Endodermal cell (in vitro differentiated cells): ENCODE data around the gene ALKBH5. TPM values are rescaled to one million over a fixed set of nuclear protein-coding genes. Genes with fewer than 3 reads are reported as not detected.

ENCODE experiments used
- DNase-seq: peaks from one replicate; pipeline ENCODE4 v3.0.0-alpha.2; 2017
- H3K27ac ChIP-seq: 2 replicates; pipeline ENCODE4 v1.5.1; 2013; ENCODE audit warnings: mild to moderate bottlenecking, low read depth, low read length, moderate library complexity
- H3K27me3 ChIP-seq: 2 replicates; pipeline ENCODE4 v1.6.1; 2013; ENCODE audit warnings: mild to moderate bottlenecking, low read length, moderate library complexity; ENCODE audit not compliant: insufficient read depth, control insufficient read depth, poor library complexity, severe bottlenecking
- H3K36me3 ChIP-seq: 2 replicates; pipeline ENCODE4 v1.7.0; 2013; ENCODE audit warnings: mild to moderate bottlenecking, low read length, moderate library complexity; ENCODE audit not compliant: control insufficient read depth, insufficient read depth
- H3K4me1 ChIP-seq: one replicate; pipeline ENCODE4 v1.7.0; 2013; ENCODE audit warnings: low read length; ENCODE audit not compliant: control insufficient read depth, insufficient read depth
- H3K4me3 ChIP-seq: 2 replicates; pipeline ENCODE4 v1.5.1; 2013; ENCODE audit warnings: mild to moderate bottlenecking, low read length, moderate library complexity
- H3K9ac ChIP-seq: 2 replicates; pipeline ENCODE4 v1.6.1; 2013; ENCODE audit warnings: mild to moderate bottlenecking, low read length, moderate library complexity; ENCODE audit not compliant: poor library complexity, severe bottlenecking; ENCODE audit errors: extremely low read depth
- H3K9me3 ChIP-seq: 2 replicates; pipeline ENCODE4 v1.6.1; 2013; ENCODE audit warnings: mild to moderate bottlenecking, low read length, moderate library complexity; ENCODE audit not compliant: control insufficient read depth
- H3K27ac Mint-ChIP-seq: 2 replicates; pipeline ENCODE4 v1.8.0; 2020; ENCODE audit warnings: mixed read lengths
- H3K27me3 Mint-ChIP-seq: 2 replicates; pipeline ENCODE4 v1.8.0; 2021; ENCODE audit warnings: mild to moderate bottlenecking, mixed read lengths; ENCODE audit not compliant: insufficient read depth
- H3K36me3 Mint-ChIP-seq: 2 replicates; pipeline ENCODE4 v1.8.0; 2020; ENCODE audit warnings: low read depth, mixed read lengths
- H3K4me1 Mint-ChIP-seq: 2 replicates; pipeline ENCODE4 v1.8.0; 2020; ENCODE audit warnings: mixed read lengths
- H3K4me3 Mint-ChIP-seq: 2 replicates; pipeline ENCODE4 v1.8.0; 2020; ENCODE audit warnings: mild to moderate bottlenecking, moderate library complexity, mixed read lengths
- H3K9me3 Mint-ChIP-seq: 2 replicates; pipeline ENCODE4 v1.8.0; 2020; ENCODE audit warnings: mild to moderate bottlenecking, mixed read lengths
- WGBS, 2 experiments: methylation state at CpG; one replicate each; pipeline versions ENCODE4 v1.1.5 to v1.1.7; 2013; ENCODE audit warnings: missing lambda C conversion rate in 2 of 2, mixed read lengths in 1 of 2; ENCODE audit not compliant: insufficient coverage in 1 of 2, insufficient read length in 1 of 2; 5-methylcytosine and 5-hydroxymethylcytosine counted together
- total RNA-seq, 2 donors: library from RNA; stranded (reverse); fragmentation: NEBNext Ultra II Directional in 1 of 2; extraction: Animal tissue kit (Norgen Biotek cat#: 25700) in 1 of 2; gene quantifications; 2 replicates in 1 of 2; 3 replicates in 1 of 2; pipeline ENCODE4 v1.2.1, GENCODE V29; 2021
- TF ChIP-seq, protein P1 (sequence below): fragments of 200-600 bp; sonication (generic); conservative IDR thresholded peaks from 2 replicates; pipeline ENCODE4 v1.5.0; 2021; ENCODE audit warnings: antibody characterized with exemption, mild to moderate bottlenecking

The ALKBH5 gene
- total RNA-seq, 2 donors from 2014 or later = 64.1 to 80.9 TPM

DNA sequence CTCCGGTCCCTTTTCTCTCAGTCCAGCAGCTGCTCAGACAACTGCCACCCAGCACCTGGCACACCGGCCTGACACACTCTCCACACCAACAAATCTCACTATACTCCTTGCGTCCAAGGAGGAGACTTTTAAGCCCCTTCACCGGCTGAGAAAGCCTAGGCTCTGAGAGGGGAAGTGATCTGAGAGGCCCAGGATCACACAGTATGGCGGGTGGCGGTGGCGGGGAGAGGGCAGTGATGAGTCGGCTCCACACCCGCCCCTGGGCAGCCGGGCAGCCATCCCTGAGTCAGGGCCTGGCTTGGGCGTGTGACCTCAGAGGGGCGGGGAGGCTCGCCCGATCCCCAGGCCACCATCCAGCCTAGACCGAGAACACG, 74.3 kb downstream of the ALKBH5 start:
- Mint-ChIP-seq H3K36me3 (peaks cover 34% of the 10 kb centered on the region), H3K27ac (peak overlapping the region; percentile 97), H3K4me3 (peak overlapping the region; percentile 92), H3K9me3 (no peaks in the 10 kb centered on the region), H3K4me1 (peaks cover 22% of the 10 kb centered on the region), H3K27me3 (no peaks in the 10 kb centered on the region)
- TF ChIP-seq, protein P1, sequence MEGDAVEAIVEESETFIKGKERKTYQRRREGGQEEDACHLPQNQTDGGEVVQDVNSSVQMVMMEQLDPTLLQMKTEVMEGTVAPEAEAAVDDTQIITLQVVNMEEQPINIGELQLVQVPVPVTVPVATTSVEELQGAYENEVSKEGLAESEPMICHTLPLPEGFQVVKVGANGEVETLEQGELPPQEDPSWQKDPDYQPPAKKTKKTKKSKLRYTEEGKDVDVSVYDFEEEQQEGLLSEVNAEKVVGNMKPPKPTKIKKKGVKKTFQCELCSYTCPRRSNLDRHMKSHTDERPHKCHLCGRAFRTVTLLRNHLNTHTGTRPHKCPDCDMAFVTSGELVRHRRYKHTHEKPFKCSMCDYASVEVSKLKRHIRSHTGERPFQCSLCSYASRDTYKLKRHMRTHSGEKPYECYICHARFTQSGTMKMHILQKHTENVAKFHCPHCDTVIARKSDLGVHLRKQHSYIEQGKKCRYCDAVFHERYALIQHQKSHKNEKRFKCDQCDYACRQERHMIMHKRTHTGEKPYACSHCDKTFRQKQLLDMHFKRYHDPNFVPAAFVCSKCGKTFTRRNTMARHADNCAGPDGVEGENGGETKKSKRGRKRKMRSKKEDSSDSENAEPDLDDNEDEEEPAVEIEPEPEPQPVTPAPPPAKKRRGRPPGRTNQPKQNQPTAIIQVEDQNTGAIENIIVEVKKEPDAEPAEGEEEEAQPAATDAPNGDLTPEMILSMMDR = no peak
- peaks cover 14% of the 10 kb centered on the region for H3K4me1 ChIP-seq
- H3K27me3 ChIP-seq = no peaks in the 10 kb centered on the region
- H3K4me3 ChIP-seq = peak overlapping the region; percentile 86
- H3K9me3 ChIP-seq = no peaks in the 10 kb centered on the region
- peak overlapping the region; percentile 70 for H3K9ac ChIP-seq
- H3K27ac ChIP-seq = peak overlapping the region; percentile 51
- peaks cover 41% of the 10 kb centered on the region for H3K36me3 ChIP-seq
- 0% methylated on average over 4 to 16 of the region's 16 CpGs for WGBS, 2 experiments
- DNase-seq = peak; percentile 94

DNA sequence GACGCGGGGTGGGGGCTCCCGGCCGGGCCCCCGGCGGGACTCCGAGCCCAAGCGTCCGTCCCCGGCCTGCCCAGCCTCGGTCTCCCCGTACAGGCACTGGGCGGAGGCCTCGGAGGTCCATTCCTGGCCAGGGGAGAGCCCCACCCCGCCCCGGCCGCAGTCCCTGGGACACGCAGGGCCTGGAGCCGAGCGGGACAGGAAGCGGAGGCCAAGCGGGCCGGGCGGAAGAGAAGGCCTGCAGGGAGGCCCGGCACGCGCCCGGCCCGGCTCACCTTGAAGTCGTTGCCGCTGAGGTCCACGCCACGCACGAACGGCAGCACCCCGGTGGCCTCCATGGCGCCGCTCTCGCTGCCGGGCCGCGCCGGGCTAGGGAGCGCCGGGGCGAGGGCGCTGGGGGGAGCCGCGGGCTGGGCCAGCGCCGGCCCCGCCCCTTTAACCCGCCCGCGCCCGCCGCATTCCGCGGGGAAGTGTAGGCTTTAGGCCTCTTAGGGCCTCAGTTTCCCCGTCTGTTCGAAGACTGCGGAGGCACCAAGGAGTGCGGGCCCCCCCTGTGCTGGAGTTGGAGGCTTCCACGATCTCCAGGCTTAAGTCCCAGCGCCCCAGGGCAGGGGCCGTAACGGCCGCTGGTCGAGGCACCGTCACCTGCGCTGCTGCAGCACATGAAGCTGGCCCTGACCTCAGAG, 74.9 kb downstream of the ALKBH5 start, which contains the start of gene FLII:
Gene FLII (minus strand): TSS at position 383 of the 683 bp plus-strand sequence. CDS start 48 bp downstream, at position 335.
- peaks cover 34% of the 10 kb centered on the region for H3K36me3 Mint-ChIP-seq
- Histone ChIP-seq H3K4me3 (peak within 1 kb of the TSS; percentile 86), H3K9me3 (no peaks in the 10 kb centered on the region), H3K36me3 (peaks cover 41% of the 10 kb centered on the region), H3K4me1 (peaks cover 14% of the 10 kb centered on the region), H3K27me3 (no peaks in the 10 kb centered on the region), H3K9ac (peak within 1 kb of the TSS; percentile 70), H3K27ac (peak within 1 kb of the TSS; percentile 51)
- peak within 1 kb of the TSS; percentile 92 for H3K4me3 Mint-ChIP-seq
- 6 to 9% methylated on average over 18 to 71 of the region's 71 CpGs for WGBS, 2 experiments
- TF ChIP-seq, protein P1 = no peak
- peak within 1 kb of the TSS; percentile 97 for H3K27ac Mint-ChIP-seq
- H3K9me3 Mint-ChIP-seq = no peaks in the 10 kb centered on the region
- peak; percentile 90 for DNase-seq
- no peaks in the 10 kb centered on the region for H3K27me3 Mint-ChIP-seq
- peaks cover 22% of the 10 kb centered on the region for H3K4me1 Mint-ChIP-seq

Other genes with a start within 250 kb of the ALKBH5 start
- 10 to 100 TPM; 10.2 to 11.5 TPM for gene TOM1L2, start 211.4 kb upstream of the ALKBH5 start, total RNA-seq
- gene DRC3, start 211.0 kb upstream of the ALKBH5 start, total RNA-seq = 1 to 10 TPM; 2.0 to 2.6 TPM
- gene ATPAF2, start 144.7 kb upstream of the ALKBH5 start, total RNA-seq = 10 to 100 TPM; 31.4 to 50.8 TPM
- 10 to 100 TPM; 20.5 to 20.8 TPM for gene GID4, start 144.4 kb upstream of the ALKBH5 start, total RNA-seq
- gene DRG2, start 95.9 kb upstream of the ALKBH5 start, total RNA-seq = 10 to 100 TPM; 45.1 to 49.9 TPM
- 1 to 10 TPM; 1.7 to 2.4 TPM for gene MYO15A, start 75.1 kb upstream of the ALKBH5 start, total RNA-seq
- gene LLGL1, start 41.8 kb downstream of the ALKBH5 start, total RNA-seq = 10 to 100 TPM; 66.3 to 69.3 TPM
- gene FLII, start 74.9 kb downstream of the ALKBH5 start, total RNA-seq = 100 to 1,000 TPM; 299 to 335 TPM
- 10 to 100 TPM; 15.3 to 19.6 TPM for gene MIEF2, start 76.8 kb downstream of the ALKBH5 start, total RNA-seq
- 10 to 100 TPM; 60.4 to 67.4 TPM for gene TOP3A, start 131.2 kb downstream of the ALKBH5 start, total RNA-seq
- 10 to 100 TPM; 20.7 to 22.2 TPM for gene SMCR8, start 131.5 kb downstream of the ALKBH5 start, total RNA-seq
- 10 to 100 TPM; 38.5 to 40.9 TPM for gene SHMT1, start 179.7 kb downstream of the ALKBH5 start, total RNA-seq
- not detected for gene EVPLL, start 193.9 kb downstream of the ALKBH5 start, total RNA-seq